HepG2 (cell line): Measurements from ENCODE around the gene BMP6.

Source experiments
- ETS1 ChIP-seq: sonication (generic); formaldehyde crosslinking; IDR thresholded peaks from 2 replicates; pipeline ENCODE4 v1.4.0; 2020; ENCODE audit warnings: missing genetic modification reagents
- HIVEP1 ChIP-seq: sonication (generic); formaldehyde crosslinking; IDR thresholded peaks from 2 replicates; pipeline ENCODE4 v1.4.0; 2020; ENCODE audit warnings: mild to moderate bottlenecking, missing genetic modification reagents
- KLF12 ChIP-seq: sonication (generic); formaldehyde crosslinking; IDR thresholded peaks from 2 replicates; pipeline ENCODE4 v1.4.0; 2020; ENCODE audit warnings: missing genetic modification reagents, borderline replicate concordance
- PCBP1 ChIP-seq: fragments of 200-400 bp; formaldehyde crosslinking; IDR thresholded peaks from 2 replicates; pipeline ENCODE4 v1.6.1; 2017; ENCODE audit warnings: mild to moderate bottlenecking, low read depth, low read length, borderline replicate concordance
- POLR2A ChIP-seq, 2 experiments: IDR thresholded peaks; 2 replicates each; pipeline ENCODE4 v1.6.1; 2011; ENCODE audit warnings: low read depth in 2 of 2, low read length in 2 of 2, mild to moderate bottlenecking in 1 of 2, moderate library complexity in 1 of 2; ENCODE audit not compliant: insufficient read depth in 1 of 2
- TAF1 ChIP-seq: sonication (generic); formaldehyde crosslinking; IDR thresholded peaks from 2 replicates; pipeline ENCODE4 v1.4.0; 2020; ENCODE audit warnings: missing genetic modification reagents
- YY1 ChIP-seq: IDR thresholded peaks from 2 replicates; pipeline ENCODE4 v1.6.1; 2011; ENCODE audit warnings: low read length, low read depth, moderate library complexity, mild to moderate bottlenecking; ENCODE audit not compliant: insufficient read depth, insufficient replicate concordance
- ZBTB26 ChIP-seq: IDR thresholded peaks from 2 replicates; pipeline ENCODE4 v1.6.1; 2016; ENCODE audit warnings: missing compliant biosample characterization, missing genetic modification reagents, borderline replicate concordance
- ZNF775 ChIP-seq: sonication (generic); formaldehyde crosslinking; IDR thresholded peaks from 2 replicates; pipeline ENCODE4 v1.4.0; 2020; ENCODE audit warnings: missing genetic modification reagents, mild to moderate bottlenecking, moderate library complexity, borderline replicate concordance
- TF ChIP-seq, protein P1 (sequence below), 2 experiments: IDR thresholded peaks; 2 replicates each; pipeline ENCODE4 v1.6.1; 2011 to 2012; ENCODE audit warnings: low read length in 2 of 2, borderline replicate concordance in 1 of 2, low read depth in 1 of 2, mild to moderate bottlenecking in 1 of 2, moderate library complexity in 1 of 2
- TF ChIP-seq, protein P2 (sequence below): sonication (generic); formaldehyde crosslinking; IDR thresholded peaks from 2 replicates; pipeline ENCODE4 v1.5.0; 2020; ENCODE audit warnings: mild to moderate bottlenecking, missing genetic modification reagents, moderate library complexity
- TF ChIP-seq, protein P3 (sequence below): sonication (generic); formaldehyde crosslinking; IDR thresholded peaks from 2 replicates; pipeline ENCODE4 v1.8.1; 2023; ENCODE audit warnings: mild to moderate bottlenecking, missing genetic modification reagents
- TF ChIP-seq, protein P4 (sequence below): sonication (generic); formaldehyde crosslinking; IDR thresholded peaks from 2 replicates; pipeline ENCODE4 v1.8.0; 2022; ENCODE audit warnings: mild to moderate bottlenecking, missing genetic modification reagents, borderline replicate concordance

- no peak for TF ChIP-seq TAF1 (CRISPR knock-in tag)
- TF ChIP-seq ETS1 (CRISPR knock-in tag): no peak
- no peak for TF ChIP-seq ZBTB26
- TF ChIP-seq, protein P1, sequence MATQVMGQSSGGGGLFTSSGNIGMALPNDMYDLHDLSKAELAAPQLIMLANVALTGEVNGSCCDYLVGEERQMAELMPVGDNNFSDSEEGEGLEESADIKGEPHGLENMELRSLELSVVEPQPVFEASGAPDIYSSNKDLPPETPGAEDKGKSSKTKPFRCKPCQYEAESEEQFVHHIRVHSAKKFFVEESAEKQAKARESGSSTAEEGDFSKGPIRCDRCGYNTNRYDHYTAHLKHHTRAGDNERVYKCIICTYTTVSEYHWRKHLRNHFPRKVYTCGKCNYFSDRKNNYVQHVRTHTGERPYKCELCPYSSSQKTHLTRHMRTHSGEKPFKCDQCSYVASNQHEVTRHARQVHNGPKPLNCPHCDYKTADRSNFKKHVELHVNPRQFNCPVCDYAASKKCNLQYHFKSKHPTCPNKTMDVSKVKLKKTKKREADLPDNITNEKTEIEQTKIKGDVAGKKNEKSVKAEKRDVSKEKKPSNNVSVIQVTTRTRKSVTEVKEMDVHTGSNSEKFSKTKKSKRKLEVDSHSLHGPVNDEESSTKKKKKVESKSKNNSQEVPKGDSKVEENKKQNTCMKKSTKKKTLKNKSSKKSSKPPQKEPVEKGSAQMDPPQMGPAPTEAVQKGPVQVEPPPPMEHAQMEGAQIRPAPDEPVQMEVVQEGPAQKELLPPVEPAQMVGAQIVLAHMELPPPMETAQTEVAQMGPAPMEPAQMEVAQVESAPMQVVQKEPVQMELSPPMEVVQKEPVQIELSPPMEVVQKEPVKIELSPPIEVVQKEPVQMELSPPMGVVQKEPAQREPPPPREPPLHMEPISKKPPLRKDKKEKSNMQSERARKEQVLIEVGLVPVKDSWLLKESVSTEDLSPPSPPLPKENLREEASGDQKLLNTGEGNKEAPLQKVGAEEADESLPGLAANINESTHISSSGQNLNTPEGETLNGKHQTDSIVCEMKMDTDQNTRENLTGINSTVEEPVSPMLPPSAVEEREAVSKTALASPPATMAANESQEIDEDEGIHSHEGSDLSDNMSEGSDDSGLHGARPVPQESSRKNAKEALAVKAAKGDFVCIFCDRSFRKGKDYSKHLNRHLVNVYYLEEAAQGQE (IDR thresholded peaks at IDR 0.05; ENCODE audit: borderline replicate concordance in 1 of 2, low read depth in 1 of 2, low read length in 2 of 2): no peak
- TF ChIP-seq, protein P2, sequence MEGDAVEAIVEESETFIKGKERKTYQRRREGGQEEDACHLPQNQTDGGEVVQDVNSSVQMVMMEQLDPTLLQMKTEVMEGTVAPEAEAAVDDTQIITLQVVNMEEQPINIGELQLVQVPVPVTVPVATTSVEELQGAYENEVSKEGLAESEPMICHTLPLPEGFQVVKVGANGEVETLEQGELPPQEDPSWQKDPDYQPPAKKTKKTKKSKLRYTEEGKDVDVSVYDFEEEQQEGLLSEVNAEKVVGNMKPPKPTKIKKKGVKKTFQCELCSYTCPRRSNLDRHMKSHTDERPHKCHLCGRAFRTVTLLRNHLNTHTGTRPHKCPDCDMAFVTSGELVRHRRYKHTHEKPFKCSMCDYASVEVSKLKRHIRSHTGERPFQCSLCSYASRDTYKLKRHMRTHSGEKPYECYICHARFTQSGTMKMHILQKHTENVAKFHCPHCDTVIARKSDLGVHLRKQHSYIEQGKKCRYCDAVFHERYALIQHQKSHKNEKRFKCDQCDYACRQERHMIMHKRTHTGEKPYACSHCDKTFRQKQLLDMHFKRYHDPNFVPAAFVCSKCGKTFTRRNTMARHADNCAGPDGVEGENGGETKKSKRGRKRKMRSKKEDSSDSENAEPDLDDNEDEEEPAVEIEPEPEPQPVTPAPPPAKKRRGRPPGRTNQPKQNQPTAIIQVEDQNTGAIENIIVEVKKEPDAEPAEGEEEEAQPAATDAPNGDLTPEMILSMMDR: no peak
- no peak for TF ChIP-seq ZNF775 (CRISPR knock-in tag)
- TF ChIP-seq, protein P3, sequence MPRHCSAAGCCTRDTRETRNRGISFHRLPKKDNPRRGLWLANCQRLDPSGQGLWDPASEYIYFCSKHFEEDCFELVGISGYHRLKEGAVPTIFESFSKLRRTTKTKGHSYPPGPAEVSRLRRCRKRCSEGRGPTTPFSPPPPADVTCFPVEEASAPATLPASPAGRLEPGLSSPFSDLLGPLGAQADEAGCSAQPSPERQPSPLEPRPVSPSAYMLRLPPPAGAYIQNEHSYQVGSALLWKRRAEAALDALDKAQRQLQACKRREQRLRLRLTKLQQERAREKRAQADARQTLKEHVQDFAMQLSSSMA (CRISPR knock-in tag): no peak
- TF ChIP-seq, protein P4, sequence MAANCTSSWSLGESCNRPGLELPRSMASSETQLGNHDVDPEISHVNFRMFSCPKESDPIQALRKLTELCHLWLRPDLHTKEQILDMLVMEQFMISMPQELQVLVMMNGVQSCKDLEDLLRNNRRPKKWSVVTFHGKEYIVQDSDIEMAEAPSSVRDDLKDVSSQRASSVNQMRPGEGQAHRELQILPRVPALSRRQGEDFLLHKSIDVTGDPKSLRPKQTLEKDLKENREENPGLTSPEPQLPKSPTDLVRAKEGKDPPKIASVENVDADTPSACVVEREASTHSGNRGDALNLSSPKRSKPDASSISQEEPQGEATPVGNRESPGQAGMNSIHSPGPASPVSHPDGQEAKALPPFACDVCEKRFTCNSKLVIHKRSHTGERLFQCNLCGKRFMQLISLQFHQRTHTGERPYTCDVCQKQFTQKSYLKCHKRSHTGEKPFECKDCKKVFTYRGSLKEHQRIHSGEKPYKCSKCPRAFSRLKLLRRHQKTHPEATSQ (CRISPR knock-in tag): no peak
- no peak for TF ChIP-seq YY1
- TF ChIP-seq POLR2A (IDR thresholded peaks at IDR 0.05; ENCODE audit: insufficient read depth in 1 of 2, low read depth in 2 of 2, low read length in 2 of 2): no peak
- no peak for TF ChIP-seq PCBP1
- no peak for TF ChIP-seq HIVEP1 (CRISPR knock-in tag)
- no peak for TF ChIP-seq KLF12 (CRISPR knock-in tag)
Measured at GRCh38 chr6:7883381-7883780, 157.5 kb downstream of the BMP6 start.
